Stomach (tissue), 4 donors: ENCODE results near the gene HTR6.

Experiments used
- EP300 ChIP-seq: sonication (generic); formaldehyde crosslinking; IDR thresholded peaks from one replicate; pipeline ENCODE4 v1.6.1; 2017; ENCODE audit warnings: antibody characterized with exemption
- POLR2A ChIP-seq, 4 donors: fragments of 450-650 bp; IDR thresholded peaks; one replicate each; pipeline ENCODE4 v1.6.1; 2016; ENCODE audit warnings: antibody characterized with exemption in 4 of 4, control low read depth in 2 of 4, mild to moderate bottlenecking in 1 of 4, moderate library complexity in 1 of 4
- POLR2AphosphoS5 ChIP-seq, 3 donors: sonication (generic); formaldehyde crosslinking; IDR thresholded peaks; one replicate each; pipeline ENCODE4 v1.6.1; 2016; ENCODE audit warnings: antibody characterized with exemption in 3 of 3
- TF ChIP-seq, protein P1 (sequence below), 7 experiments: fragments of 450-650 bp in 4 of 7; fragments of 200-600 bp in 3 of 7; sonication (generic) in 3 of 7; IDR thresholded peaks; one replicate each; pipeline ENCODE4 v1.5.1; 2016 to 2019; ENCODE audit warnings: antibody characterized with exemption in 7 of 7, control low read depth in 2 of 7, mild to moderate bottlenecking in 1 of 7

DNA sequence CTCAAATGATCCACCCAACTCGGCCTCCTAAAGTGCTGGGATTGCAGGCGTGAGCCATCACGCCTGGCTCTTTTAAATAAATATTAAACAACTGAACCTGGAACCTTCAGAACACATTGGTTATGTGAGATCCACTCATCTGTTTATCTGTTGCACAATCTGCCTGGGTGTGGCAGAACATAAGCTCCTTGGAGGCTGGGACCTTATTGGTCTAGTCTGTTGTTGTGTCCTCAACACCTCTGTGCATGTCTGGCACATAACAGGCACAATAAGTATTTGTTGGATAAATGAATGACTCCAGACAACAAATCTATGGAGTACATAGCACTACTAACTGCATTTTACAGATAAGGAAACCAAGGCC lies 24.7 kb upstream of the HTR6 start:
- TF ChIP-seq, protein P1, sequence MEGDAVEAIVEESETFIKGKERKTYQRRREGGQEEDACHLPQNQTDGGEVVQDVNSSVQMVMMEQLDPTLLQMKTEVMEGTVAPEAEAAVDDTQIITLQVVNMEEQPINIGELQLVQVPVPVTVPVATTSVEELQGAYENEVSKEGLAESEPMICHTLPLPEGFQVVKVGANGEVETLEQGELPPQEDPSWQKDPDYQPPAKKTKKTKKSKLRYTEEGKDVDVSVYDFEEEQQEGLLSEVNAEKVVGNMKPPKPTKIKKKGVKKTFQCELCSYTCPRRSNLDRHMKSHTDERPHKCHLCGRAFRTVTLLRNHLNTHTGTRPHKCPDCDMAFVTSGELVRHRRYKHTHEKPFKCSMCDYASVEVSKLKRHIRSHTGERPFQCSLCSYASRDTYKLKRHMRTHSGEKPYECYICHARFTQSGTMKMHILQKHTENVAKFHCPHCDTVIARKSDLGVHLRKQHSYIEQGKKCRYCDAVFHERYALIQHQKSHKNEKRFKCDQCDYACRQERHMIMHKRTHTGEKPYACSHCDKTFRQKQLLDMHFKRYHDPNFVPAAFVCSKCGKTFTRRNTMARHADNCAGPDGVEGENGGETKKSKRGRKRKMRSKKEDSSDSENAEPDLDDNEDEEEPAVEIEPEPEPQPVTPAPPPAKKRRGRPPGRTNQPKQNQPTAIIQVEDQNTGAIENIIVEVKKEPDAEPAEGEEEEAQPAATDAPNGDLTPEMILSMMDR (IDR thresholded peaks at IDR 0.05), result no peak
- TF ChIP-seq POLR2AphosphoS5 (IDR thresholded peaks at IDR 0.05), result peak in 1 of 3 donors; percentile 43
- TF ChIP-seq POLR2A (IDR thresholded peaks at IDR 0.05), result no peak
- no peak for TF ChIP-seq EP300
